HG02610 (cell line): ENCODE data around the gene HNRNPUL2.
A peak's percentile ranks its signal among the peaks of the same experiment; 100 is the strongest.
"Not testable (repeated sequence)": the region's sequence is repeated elsewhere in the genome, so short reads cannot be mapped to it uniquely, and the experiment has no call there.

Source experiments
- ATAC-seq: cut with Tn5 transposase; IDR thresholded peaks from one replicate; pipeline ENCODE4 v1.9.1; 2021; ENCODE audit warnings: mild to moderate bottlenecking, moderate library complexity; ENCODE audit not compliant: unreplicated experiment

Gene HNRNPUL2

GRCh38 chr11:62727165-62727871, at the start of gene HNRNPUL2:
HNRNPUL2 (minus strand) TSS chr11:62727457; CDS start chr11:62727156, 301 bp downstream.
- ATAC-seq, result peak; percentile 70

GRCh38 chr11:62775646-62776045, 48.4 kb upstream of the HNRNPUL2 start:
- ATAC-seq, result no peak

GRCh38 chr11:62774407-62774806, 47.1 kb upstream of the HNRNPUL2 start:
- no peak for ATAC-seq

GRCh38 chr11:62771144-62772021, 44.1 kb upstream of the HNRNPUL2 start, which contains the start of gene TAF6L:
TAF6L (plus strand) TSS chr11:62771396; CDS start chr11:62775784, 4,388 bp downstream.
- ATAC-seq, result peak; percentile 76

GRCh38 chr11:62770778-62771143, 43.5 kb upstream of the HNRNPUL2 start:
- ATAC-seq, result no peak

- ATAC-seq, result not testable (repeated sequence)
Observed at GRCh38 chr11:62760867-62761227, 33.6 kb upstream of the HNRNPUL2 start.

- ATAC-seq, result no peak
Observed at GRCh38 chr11:62757846-62758788, 30.9 kb upstream of the HNRNPUL2 start.

GRCh38 chr11:62755086-62755615, 27.9 kb upstream of the HNRNPUL2 start:
- ATAC-seq, result no peak

- ATAC-seq, result peak; percentile 95
Observed at GRCh38 chr11:62753736-62754603, 26.7 kb upstream of the HNRNPUL2 start, which contains the start of gene ZBTB3. ZBTB3 (minus strand) TSS chr11:62754160; CDS start chr11:62753664, 496 bp downstream.

GRCh38 chr11:62752994-62753735, 25.9 kb upstream of the HNRNPUL2 start:
- ATAC-seq, result no peak

- no peak for ATAC-seq
Observed at GRCh38 chr11:62752177-62752785, 25.0 kb upstream of the HNRNPUL2 start.

GRCh38 chr11:62749931-62750330, 22.7 kb upstream of the HNRNPUL2 start:
- ATAC-seq, result not testable (repeated sequence)

- ATAC-seq, result no peak
Observed at GRCh38 chr11:62747475-62748160, 20.4 kb upstream of the HNRNPUL2 start.

GRCh38 chr11:62737196-62737595, 9.9 kb upstream of the HNRNPUL2 start:
- no peak for ATAC-seq

GRCh38 chr11:62732830-62733229, 5.6 kb upstream of the HNRNPUL2 start:
- ATAC-seq, result no peak

- ATAC-seq, result not testable (repeated sequence)
Observed at GRCh38 chr11:62730076-62730475, 2.8 kb upstream of the HNRNPUL2 start.

- no peak for ATAC-seq
Observed at GRCh38 chr11:62728171-62728988, 1.1 kb upstream of the HNRNPUL2 start, which contains the start of gene TTC9C. TTC9C (plus strand) TSS chr11:62728486; CDS start chr11:62728849, 363 bp downstream.
